Spinal cord (tissue), 10 donors: ENCODE measurements around the gene ISX. TPM values are rescaled to one million over a fixed set of nuclear protein-coding genes. Genes with fewer than 3 reads are reported as not detected.
A peak's percentile ranks its signal among the peaks of the same experiment; 100 is the strongest.

Experiments
- DNase-seq, 6 donors: peaks; one replicate each; pipeline versions ENCODE4 v3.0.0 to v3.0.0-alpha.2; 2013 to 2015; ENCODE audit warnings: low spot score in 6 of 6, low read depth in 4 of 6
- H3K27ac ChIP-seq: one replicate; pipeline ENCODE4 v1.5.1; 2013; ENCODE audit warnings: low read depth, low read length, control low read depth
- H3K27me3 ChIP-seq: one replicate; pipeline ENCODE4 v1.6.1; 2013; ENCODE audit warnings: low read length; ENCODE audit not compliant: control insufficient read depth, insufficient read depth
- H3K36me3 ChIP-seq: one replicate; pipeline ENCODE4 v1.6.1; 2013; ENCODE audit warnings: low read length; ENCODE audit not compliant: control insufficient read depth, insufficient read depth
- H3K4me1 ChIP-seq: one replicate; pipeline ENCODE4 v1.6.1; 2013; ENCODE audit warnings: low read length; ENCODE audit not compliant: control insufficient read depth, insufficient read depth
- H3K4me3 ChIP-seq: one replicate; pipeline ENCODE4 v1.5.1; 2013; ENCODE audit warnings: low read depth, low read length, control low read depth
- H3K9me3 ChIP-seq: one replicate; pipeline ENCODE4 v1.6.1; 2013; ENCODE audit warnings: low read length; ENCODE audit not compliant: control insufficient read depth, insufficient read depth
- WGBS: methylation state at CpG from one replicate; pipeline ENCODE4 v1.1.5; 2013; ENCODE audit warnings: missing lambda C conversion rate; ENCODE audit not compliant: insufficient coverage; 5-methylcytosine and 5-hydroxymethylcytosine counted together
- polyA plus RNA-seq, 2 donors: library from polyadenylated mRNA; unstranded; fragments of 120-200 nt; gene quantifications; one replicate each; pipeline ENCODE4 v1.2.1, GENCODE V29; 2013; ENCODE audit not compliant: insufficient read length in 2 of 2
- total RNA-seq, 2 donors: library from RNA; depleted of rRNA in 1 of 2; stranded (reverse); fragments of 120-200 nt in 1 of 2; fragments of >200 nt in 1 of 2; gene quantifications; one replicate each; pipeline versions ENCODE4 v1.2.3 to v1.2.4, GENCODE V29; 2013 to 2014
- donor health status: healthy.

The ISX gene
- total and polyA plus RNA-seq, 4 donors: not detected

DNA sequence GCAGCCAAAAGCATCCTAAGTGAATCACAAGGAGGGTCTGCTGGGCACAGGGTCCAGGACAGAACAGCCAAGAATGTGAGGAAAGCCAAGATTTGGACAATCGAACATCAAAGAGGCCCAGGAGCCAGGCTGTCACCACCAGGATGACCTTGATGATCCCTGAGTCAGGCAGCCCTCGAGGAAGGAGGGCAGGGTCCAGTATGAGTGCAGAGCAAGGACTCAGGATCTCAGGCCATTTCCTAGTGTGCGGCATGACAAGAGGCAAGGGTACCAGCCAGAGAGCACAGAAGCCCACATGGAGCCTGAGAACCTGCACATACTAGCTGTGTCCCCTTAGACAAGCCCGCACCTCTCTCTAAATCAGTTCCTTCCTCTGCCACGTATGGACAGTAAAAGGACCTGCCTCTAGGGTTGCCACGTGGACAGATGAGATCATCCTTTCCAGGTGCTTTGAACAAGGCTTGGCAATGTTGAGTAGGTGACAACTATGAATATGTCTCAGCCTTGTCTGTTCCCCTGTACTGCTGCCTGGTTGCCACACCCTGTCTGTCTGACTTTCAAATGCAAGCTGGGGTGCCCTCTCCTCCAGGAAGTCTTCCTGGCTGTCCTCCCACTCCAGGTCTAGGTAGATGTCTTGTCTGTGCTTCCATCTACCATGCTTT is 32.2 kb upstream of the ISX start:
- 87% methylated on average over 4 of the region's 6 CpGs for WGBS
- no peaks in the 10 kb centered on the region for H3K4me1 ChIP-seq
- DNase-seq: no peak
- H3K4me3 ChIP-seq: no peak overlapping the region
- no peaks in the 10 kb centered on the region for H3K27me3 ChIP-seq
- H3K36me3 ChIP-seq: no peaks in the 10 kb centered on the region
- H3K27ac ChIP-seq: no peak overlapping the region
- no peaks in the 10 kb centered on the region for H3K9me3 ChIP-seq

DNA sequence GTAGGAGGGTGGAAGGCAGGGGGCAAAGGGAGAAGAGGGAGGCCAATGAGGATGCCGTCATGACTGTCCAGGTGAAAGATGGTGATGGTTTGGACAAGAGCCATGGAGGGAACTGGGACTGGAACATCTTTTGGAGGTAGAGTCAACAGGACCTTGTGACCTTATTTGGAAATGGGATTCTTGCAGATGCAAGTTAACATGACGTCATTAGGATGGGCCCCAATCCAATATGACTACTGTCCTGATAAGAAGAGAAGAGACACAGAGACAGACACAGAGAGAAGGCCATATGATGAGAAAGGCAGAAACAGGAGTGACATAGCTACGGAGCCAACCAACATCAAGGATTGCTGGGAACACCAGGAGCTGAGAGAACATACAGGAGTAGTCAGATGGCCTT is 31.0 kb upstream of the ISX start:
- Histone ChIP-seq H3K9me3 (no peaks in the 10 kb centered on the region), H3K36me3 (no peaks in the 10 kb centered on the region), H3K4me1 (no peaks in the 10 kb centered on the region), H3K4me3 (no peak overlapping the region), H3K27me3 (no peaks in the 10 kb centered on the region), H3K27ac (no peak overlapping the region)
- WGBS: 87% methylated on average over 3 of the region's 3 CpGs
- no peak for DNase-seq

DNA sequence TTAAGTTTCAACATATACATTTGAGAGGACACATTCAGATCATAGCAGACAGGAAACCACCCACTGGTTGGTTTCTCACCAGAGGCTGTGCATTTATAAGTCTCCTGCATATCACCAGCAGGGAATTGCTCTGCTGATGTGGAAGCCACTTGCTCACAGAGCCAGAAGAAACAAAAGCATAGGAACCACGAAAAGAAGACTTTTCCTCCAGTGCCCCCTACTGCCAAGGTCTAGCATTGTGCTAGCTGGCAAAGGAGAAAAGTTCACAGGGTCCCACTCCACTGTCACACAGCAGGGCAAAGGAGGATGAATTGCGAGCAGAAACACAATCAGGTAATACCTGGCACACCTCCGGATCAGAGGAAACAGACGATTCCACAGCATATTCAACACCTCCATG is 28.9 kb upstream of the ISX start:
- 63% methylated on average over 4 of the region's 4 CpGs for WGBS
- no peaks in the 10 kb centered on the region for H3K9me3 ChIP-seq
- no peaks in the 10 kb centered on the region for H3K27me3 ChIP-seq
- DNase-seq: peak in 1 of 6 donors; percentile 77
- no peaks in the 10 kb centered on the region for H3K4me1 ChIP-seq
- no peaks in the 10 kb centered on the region for H3K36me3 ChIP-seq
- H3K27ac ChIP-seq: no peak overlapping the region
- no peak overlapping the region for H3K4me3 ChIP-seq

DNA sequence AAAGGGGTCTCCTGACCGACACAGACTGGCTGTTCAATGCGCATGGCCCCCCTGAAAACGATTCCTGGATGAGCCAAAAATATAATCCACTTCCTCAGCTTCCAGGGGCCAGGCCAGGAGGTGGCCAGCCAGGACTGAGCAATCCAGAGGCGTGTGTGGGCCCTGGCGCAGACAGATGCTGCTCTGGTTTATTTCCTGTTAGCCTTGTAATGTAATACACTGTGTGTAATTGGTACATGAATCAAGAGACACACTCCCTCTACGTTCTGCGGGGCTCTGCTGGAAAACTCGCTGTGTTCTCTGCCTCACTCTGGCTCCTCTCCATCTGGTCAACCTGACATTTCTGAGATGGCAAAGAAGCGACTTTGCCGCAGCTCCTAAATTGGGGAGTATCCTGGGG is 26.3 kb upstream of the ISX start:
- H3K27me3 ChIP-seq: no peaks in the 10 kb centered on the region
- no peaks in the 10 kb centered on the region for H3K4me1 ChIP-seq
- H3K9me3 ChIP-seq: no peaks in the 10 kb centered on the region
- no peaks in the 10 kb centered on the region for H3K36me3 ChIP-seq
- peak in 1 of 6 donors; percentile 63 for DNase-seq
- 100% methylated on average over 2 of the region's 10 CpGs for WGBS
- no peak overlapping the region for H3K27ac ChIP-seq
- no peak overlapping the region for H3K4me3 ChIP-seq

DNA sequence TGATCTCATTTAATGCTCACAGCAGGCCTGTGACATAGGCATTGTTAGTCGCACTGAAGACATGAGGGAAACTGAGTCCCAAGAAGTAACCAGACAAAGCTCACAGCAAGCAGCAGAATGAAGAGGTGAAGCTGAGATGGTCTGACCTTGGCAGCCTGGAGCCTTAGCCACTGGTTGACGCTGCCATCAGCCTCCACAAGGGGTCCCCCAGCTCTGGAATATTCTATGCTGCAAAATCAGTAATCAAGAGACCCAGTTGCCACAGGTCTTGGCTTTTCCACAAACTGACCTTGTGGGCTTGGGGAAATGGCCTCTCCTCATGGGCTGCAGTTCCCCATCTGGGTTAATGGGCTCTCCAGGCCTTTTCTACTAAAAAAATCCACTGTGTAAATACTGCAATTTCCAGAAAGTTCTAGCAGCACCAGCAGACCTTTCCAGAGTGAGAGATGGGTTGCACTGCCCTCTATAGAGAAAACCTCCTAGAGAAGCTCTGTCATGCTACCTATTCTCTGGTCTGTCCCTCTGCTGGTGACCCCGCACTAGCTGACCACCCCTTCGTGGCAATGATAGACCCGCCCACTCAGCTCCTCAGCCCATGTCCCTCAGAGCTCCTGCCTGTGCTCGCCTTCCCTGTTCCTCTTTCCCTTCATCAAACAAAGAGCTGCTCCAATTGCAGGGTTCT is 22.6 kb upstream of the ISX start:
- WGBS: 75% methylated on average over 6 of the region's 6 CpGs
- Histone ChIP-seq H3K27ac (no peak overlapping the region), H3K9me3 (no peaks in the 10 kb centered on the region), H3K4me1 (no peaks in the 10 kb centered on the region), H3K27me3 (no peaks in the 10 kb centered on the region), H3K36me3 (no peaks in the 10 kb centered on the region), H3K4me3 (no peak overlapping the region)
- DNase-seq: peak in 1 of 6 donors; percentile 30

DNA sequence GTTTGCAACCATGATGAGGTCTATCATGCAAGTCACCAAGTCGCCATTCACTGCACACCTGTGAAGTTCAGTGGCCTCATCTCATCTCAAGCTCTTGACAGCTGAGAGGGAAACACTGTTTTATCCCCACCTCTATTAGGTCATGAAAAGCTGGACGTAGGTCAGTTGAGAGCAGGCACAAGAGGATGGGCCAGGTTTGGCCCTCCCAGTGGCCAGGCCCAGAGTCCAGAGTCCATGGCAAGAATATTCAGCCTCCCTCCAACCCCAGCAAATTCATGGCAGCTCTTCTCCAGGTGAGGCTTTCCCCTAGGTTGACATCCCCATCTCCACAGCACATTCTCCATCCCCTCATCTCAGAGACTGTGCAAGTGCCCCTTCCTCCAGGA is 22.0 kb upstream of the ISX start:
- no peak overlapping the region for H3K27ac ChIP-seq
- 76% methylated on average over 2 of the region's 2 CpGs for WGBS
- no peaks in the 10 kb centered on the region for H3K4me1 ChIP-seq
- H3K27me3 ChIP-seq: no peaks in the 10 kb centered on the region
- DNase-seq: no peak
- no peaks in the 10 kb centered on the region for H3K9me3 ChIP-seq
- no peak overlapping the region for H3K4me3 ChIP-seq
- H3K36me3 ChIP-seq: no peaks in the 10 kb centered on the region

DNA sequence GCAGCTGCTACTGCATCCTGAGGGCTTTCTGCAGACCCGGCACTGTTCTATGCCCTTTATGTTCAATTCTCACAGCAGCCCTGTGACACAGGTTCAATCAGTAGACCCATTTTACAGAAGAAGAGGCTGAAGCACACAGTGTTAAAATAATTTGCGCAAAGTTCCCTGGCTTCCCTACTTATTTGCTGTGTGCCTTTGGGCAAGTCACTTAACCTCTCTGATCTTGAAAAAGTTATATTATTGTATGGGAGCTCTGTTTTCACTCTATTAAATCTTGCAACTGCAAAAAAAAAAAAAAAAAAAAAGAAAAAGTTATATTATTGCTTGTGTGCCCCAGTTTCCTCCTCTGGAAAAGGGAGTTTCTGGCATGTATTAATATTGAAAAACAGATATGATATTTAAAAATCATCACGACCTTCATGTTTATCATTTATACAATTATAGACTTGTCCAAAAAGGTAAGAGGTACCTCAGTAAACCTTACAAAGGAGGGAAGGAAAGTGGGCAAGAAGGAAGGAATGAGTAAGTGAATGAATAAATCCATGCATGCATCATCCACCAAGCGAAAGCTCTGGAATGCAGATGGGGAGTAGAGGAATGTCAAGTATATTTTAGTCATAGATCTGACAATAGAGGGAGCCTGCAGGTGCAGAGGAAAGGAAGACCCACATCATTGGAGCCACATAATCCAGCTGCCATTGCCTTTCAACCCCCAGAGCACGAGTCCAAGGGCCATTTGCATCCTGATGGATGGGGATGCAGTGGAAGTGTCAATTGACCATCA is 21.2 kb upstream of the ISX start:
- Histone ChIP-seq H3K27ac (no peak overlapping the region), H3K4me3 (no peak overlapping the region), H3K4me1 (no peaks in the 10 kb centered on the region), H3K36me3 (no peaks in the 10 kb centered on the region), H3K9me3 (no peaks in the 10 kb centered on the region), H3K27me3 (no peaks in the 10 kb centered on the region)
- 80% methylated on average over 1 of the region's 5 CpGs for WGBS
- DNase-seq: no peak

DNA sequence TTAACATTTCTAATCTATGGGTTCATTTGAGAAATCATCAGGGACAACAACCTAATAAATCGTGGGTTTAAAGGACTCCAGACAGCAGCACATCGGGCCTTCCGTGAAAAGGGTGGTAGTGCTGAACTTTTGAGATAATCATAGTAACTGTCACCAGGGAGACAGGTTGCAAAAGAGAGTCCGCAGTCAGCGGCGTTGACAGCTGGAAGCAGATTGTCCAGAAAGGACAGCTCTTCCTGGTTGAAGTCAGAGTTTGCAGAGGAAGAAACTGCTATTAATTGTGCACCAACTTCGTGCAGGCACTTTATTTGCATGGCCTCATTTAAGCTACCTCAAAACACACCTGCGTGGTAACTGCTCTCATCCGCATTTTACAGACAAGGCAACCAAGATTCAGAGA is 20.5 kb upstream of the ISX start:
- Histone ChIP-seq H3K27me3 (no peaks in the 10 kb centered on the region), H3K9me3 (no peaks in the 10 kb centered on the region), H3K27ac (no peak overlapping the region), H3K4me1 (no peaks in the 10 kb centered on the region), H3K36me3 (no peaks in the 10 kb centered on the region), H3K4me3 (no peak overlapping the region)
- WGBS: 64% methylated on average over 9 of the region's 9 CpGs
- no peak for DNase-seq

DNA sequence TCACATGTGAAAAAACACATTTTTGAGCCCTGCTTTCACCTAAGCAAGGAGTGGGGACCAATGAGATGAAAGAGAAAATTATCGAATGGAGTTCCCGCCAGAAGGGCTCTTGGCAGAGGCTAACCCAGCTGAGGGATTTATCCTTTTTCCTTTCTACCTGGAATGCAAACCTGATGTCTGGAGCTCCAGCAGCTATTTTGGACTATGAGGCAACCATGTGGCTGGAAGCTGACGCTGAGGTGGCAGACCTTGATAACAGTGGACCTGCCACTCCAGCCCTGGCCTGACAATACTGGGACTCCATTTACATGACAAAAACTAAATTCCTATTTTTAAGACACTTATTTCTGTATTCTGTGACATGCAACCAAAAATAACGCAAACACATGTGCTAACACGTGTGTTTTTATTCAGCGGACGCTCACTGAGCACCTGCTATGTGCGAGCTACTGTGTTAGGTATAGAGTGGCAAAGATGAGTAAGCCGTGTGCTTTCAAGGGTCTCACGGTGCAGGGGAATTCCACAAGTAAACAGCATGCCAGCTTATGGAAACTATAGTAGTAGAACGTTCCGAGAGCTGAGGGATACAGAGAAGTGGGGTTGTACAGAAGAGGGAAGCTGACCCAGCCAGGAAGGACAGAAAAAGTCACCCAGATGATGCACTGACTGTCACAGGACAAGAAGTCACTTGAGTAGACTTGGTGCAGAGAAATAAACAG is 19.1 kb upstream of the ISX start:
- H3K27ac ChIP-seq: no peak overlapping the region
- no peaks in the 10 kb centered on the region for H3K36me3 ChIP-seq
- H3K4me1 ChIP-seq: no peaks in the 10 kb centered on the region
- over 99% methylated on average over 11 of the region's 12 CpGs for WGBS
- H3K9me3 ChIP-seq: no peaks in the 10 kb centered on the region
- DNase-seq: no peak
- H3K4me3 ChIP-seq: no peak overlapping the region
- H3K27me3 ChIP-seq: no peaks in the 10 kb centered on the region
